Smooth muscle cell of trachea (primary cell): ENCODE measurements around the gene APH1A. TPM values are rescaled to one million over a fixed set of nuclear protein-coding genes. Genes with fewer than 3 reads are reported as not detected.

ENCODE experiments used
- total RNA-seq: library from RNA; depleted of rRNA; stranded (reverse); fragments of >200 nt; gene quantifications from 2 replicates; pipeline ENCODE4 v1.2.1, GENCODE V29; 2014

APH1A gene
- total RNA-seq, result 97.3 and 105 TPM in 2 replicates

GRCh38 chr1:150268705-150269403 lies at the start of gene APH1A:
TSS of gene APH1A (minus strand) at chr1:150269016. CDS start at chr1:150268810, 206 bp downstream.

DNA sequence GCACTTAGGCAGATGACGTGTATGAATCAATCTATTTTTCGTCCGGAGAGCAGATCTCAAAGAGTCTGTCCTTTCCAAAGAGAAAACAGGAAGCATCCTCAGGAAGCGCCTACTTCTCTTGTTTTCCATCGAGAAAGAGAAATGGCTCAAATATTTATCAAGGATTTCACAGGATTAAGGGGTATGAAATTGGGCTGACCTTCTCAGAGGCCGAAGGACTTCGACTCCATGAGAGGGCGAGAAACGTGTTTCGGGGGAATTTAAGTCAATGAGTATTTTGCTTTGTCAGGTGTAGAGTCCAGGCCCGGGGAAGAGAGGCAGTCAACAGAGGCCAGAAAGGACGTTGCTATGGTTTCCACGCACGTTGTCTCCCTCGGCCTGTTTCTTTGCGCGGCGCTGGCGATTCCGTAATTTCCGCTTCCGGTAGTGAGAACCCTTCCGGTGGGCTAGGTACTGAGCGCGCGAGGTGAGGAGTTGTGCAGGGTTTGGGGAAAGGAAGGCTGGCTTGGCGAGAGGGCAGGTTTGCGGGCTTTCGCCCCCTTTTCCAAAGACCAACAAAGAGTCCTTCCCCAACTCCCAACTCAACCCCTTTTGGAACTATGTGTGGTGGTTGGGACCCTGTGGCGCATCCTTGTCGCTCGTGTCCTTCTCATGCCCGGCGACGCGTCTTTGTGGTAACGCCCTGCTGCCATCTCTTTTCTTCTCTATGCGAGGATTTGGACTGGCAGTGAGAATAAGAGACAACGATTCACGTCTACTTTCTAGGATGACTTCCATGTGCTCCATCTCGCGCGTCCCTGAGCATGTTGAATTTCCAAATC lies 24.8 kb upstream of the APH1A start, which contains the start of gene MRPS21:
Gene MRPS21 (plus strand): TSS at position 429 of the 821 bp plus-strand sequence. CDS start 506 bp downstream, outside the sequence.

DNA sequence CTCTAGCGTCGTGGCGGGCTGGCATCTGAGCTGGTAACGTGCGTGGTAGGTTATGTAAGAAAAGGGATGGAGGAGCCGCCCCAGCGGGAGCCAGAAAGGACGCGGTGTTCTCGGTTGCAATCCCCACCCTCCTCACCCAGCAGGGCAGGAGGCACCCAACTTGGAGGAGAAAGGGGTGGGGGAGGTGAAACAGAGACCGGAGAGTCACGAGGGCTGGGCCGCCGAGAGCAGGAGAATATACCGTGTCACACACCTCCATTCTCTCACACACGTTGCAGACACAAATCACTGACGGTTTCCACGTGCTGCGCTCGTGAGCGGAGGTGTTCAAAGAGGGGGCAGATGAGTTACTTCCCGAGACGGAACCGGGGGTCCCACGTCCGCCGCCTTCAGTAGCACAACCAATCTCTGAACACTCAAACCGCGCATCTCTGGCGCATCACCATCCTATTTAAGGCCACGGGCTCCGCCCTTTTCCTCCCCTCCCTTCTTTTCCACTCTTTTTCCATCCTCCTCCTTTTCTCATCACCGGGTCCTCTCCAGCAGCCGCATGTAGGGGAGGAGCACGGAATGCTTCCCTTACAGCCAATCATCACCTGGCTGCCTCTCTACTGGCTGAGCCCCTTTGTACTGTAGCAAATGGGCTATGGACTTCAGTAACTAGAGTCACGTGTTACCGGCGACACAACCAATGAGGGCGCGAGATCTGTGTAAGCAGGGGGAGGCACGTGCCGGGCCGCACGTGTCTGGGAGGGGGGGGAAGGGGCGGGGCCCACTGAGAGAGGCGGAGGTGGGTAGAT lies 13.1 kb upstream of the APH1A start, which contains the start of gene CIART:
Gene CIART (plus strand): TSS at position 797 of the 800 bp plus-strand sequence. CDS start 714 bp downstream, outside the sequence.

GRCh38 chr1:150257624-150258585 lies 10.9 kb downstream of the APH1A start, which contains the start of gene CA14:
TSS of gene CA14 (plus strand) at chr1:150257774. CDS start at chr1:150258129, 355 bp downstream.

DNA sequence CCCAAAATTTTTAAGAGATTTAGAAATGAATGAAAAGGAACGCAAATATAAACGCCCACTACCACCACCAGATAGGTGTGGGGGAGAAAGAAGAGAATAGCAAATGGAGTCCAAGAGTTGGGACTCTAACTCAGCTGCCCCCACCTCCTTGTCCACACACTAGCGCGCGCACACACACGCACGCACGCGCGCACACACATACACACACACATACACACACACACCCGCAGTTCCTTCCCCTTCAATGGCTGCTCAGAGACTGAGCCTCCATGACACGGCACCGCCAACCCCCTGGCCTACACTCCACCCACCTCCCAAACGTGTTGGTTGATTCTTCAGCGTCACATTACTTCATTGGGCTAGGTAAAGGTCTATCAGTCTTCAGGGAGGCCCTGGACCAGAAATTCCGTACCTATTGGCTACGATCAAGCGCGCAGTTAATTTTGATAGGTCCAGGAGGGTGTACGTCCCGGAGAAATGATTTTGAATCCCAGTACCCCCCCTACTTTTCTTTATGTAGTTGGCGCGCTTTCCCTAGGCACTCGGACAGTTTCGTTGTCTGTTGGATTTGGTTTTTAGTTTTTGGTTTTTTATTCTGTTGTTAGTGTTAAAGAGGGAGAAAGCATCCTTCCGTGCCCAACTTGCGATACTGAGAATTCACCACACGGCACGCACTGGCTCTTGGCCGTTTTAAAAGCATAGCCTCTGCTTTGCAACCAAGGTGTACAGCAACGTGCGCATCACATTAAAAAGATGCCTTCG lies 32.8 kb downstream of the APH1A start, which contains the start of gene ANP32E:
Gene ANP32E (minus strand): TSS at position 261 of the 762 bp plus-strand sequence. CDS start 326 bp downstream, outside the sequence.

Other genes starting within 250 kb of the APH1A start
- 39.0 and 49.9 TPM in 2 replicates for gene VPS45, start 201.2 kb downstream of the APH1A start, total RNA-seq
- 48.7 and 63.8 TPM in 2 replicates for gene PLEKHO1, start 119.1 kb downstream of the APH1A start, total RNA-seq
- 11.1 and 32.3 TPM in 2 replicates for gene ANP32E, start 32.9 kb downstream of the APH1A start, total RNA-seq
- not detected in 2 replicates for gene CA14, start 11.2 kb downstream of the APH1A start, total RNA-seq
- 30.3 and 44.8 TPM in 2 replicates for gene C1orf54, start 3.8 kb upstream of the APH1A start, total RNA-seq
- 1.6 and 8.1 TPM in 2 replicates for gene CIART, start 13.5 kb upstream of the APH1A start, total RNA-seq
- 30.4 and 57.2 TPM in 2 replicates for gene MRPS21, start 24.8 kb upstream of the APH1A start, total RNA-seq
- 32.9 and 42.0 TPM in 2 replicates for gene PRPF3, start 52.5 kb upstream of the APH1A start, total RNA-seq
- 7.8 and 10.2 TPM in 2 replicates for gene RPRD2, start 95.1 kb upstream of the APH1A start, total RNA-seq
- gene TARS2, start 218.4 kb upstream of the APH1A start, total RNA-seq, result 19.3 and 27.0 TPM in 2 replicates
- 27.8 and 74.4 TPM in 2 replicates for gene ECM1, start 239.1 kb upstream of the APH1A start, total RNA-seq
- 1.5 TPM in 1 of 2 replicates, not detected in the other for gene FALEC, start 246.7 kb upstream of the APH1A start, total RNA-seq